Ureter (tissue), 1 donor: Measurements from ENCODE around the gene PITPNM2. TPM values are rescaled to one million over a fixed set of nuclear protein-coding genes. Genes with fewer than 3 reads are reported as not detected.

ENCODE experiments used
- total RNA-seq: library from RNA; stranded (reverse); gene quantifications from one replicate; pipeline ENCODE4 v1.2.4, GENCODE V29; 2023
- donor health status: DM: yes; HTN: yes; CAD: no.

PITPNM2 gene
- total RNA-seq, 1 donor from 2014 or later: 17.5 TPM

Other genes with a start within 250 kb of the PITPNM2 start
- gene ABCB9, start 184.6 kb downstream of the PITPNM2 start, total RNA-seq: 7.2 TPM
- 24.5 TPM for gene OGFOD2, start 175.8 kb downstream of the PITPNM2 start, total RNA-seq
- gene ARL6IP4, start 170.4 kb downstream of the PITPNM2 start, total RNA-seq: 130 TPM
- 30.4 TPM for gene MPHOSPH9, start 82.1 kb upstream of the PITPNM2 start, total RNA-seq
- 14.6 TPM for gene MTRFR, start 82.3 kb upstream of the PITPNM2 start, total RNA-seq
- 144 TPM for gene CDK2AP1, start 120.8 kb upstream of the PITPNM2 start, total RNA-seq
- gene SBNO1, start 213.8 kb upstream of the PITPNM2 start, total RNA-seq: 31.2 TPM
- 44.4 TPM for gene KMT5A, start 233.0 kb upstream of the PITPNM2 start, total RNA-seq